GM21360 (cell line): ENCODE measurements around the gene TCFL5.
"Not testable (repeated sequence)": the region's sequence is repeated elsewhere in the genome, so short reads cannot be mapped to it uniquely, and the experiment has no call there.

ENCODE experiments used
- ATAC-seq: cut with Tn5 transposase; IDR thresholded peaks from one replicate; pipeline ENCODE4 v1.9.1; 2021; ENCODE audit warnings: mild to moderate bottlenecking, moderate library complexity; ENCODE audit not compliant: unreplicated experiment

TCFL5 gene

DNA sequence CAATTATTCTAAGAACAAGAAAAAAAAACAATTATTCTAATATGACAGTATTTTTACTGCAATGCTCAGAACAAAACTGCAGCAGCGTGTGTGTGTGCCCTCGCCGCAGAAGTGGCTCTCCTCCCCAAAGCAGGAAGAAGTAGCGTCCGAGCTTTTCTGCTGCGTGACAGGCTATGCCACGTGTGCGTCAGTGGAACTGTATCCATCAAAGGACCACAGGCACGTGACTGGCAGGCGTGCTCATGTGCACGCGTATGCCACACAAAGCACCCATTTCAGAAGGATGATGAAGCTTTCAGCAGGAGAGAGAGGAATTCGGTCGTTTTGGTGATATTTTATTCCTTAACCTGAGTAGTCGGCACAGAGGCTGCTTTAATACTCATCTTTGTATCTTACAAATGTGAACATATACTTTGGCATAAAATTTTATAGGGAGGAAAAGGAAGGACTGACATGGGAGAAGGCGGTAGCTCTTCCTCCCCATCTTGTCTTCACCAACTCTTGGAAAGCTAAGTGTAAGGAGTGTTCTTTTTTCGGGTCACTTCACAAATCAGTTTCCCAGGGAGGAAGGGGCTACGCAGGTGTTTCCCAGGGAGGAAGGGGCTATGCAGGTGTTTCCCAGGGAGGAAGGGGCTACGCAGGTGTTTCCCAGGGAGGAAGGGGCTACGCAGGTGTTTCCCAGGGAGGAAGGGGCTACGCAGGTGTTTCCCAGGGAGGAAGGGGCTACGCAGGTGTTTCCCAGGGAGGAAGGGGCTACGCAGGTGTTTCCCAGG lies 3.4 kb downstream of the TCFL5 start:
- no peak for ATAC-seq

DNA sequence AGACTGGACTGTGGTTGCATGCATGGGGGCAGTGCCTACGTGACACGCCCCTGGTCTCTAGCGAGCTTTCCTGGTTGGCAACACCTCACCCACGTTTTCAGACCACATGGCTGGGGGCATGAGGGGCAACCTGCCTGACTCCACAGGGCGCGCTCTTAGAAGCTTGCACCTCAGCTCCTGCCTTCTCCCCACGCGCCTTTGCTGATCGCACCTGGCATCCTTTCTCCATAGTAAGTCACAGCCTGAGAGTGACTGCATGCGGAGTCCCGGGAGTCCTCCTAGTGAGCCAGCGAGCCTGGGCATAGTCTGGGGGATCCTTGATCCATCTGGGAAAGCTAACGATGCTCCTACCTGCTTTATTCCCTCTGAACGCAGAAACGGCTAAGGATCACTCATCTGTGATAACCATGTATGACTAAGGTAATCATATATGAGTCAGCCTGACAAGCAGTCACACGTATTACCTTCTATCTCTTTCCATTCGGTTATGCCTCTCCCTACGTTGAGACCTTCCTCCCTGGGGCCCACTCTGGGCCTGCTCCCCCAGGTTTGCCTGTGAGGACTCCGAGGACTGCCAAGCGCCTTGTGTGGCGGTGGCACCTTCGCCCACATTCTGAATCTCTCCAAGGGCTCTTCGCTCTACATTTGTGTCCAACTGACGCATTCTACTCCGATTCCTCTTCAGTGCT lies 4.5 kb downstream of the TCFL5 start:
- no peak for ATAC-seq

DNA sequence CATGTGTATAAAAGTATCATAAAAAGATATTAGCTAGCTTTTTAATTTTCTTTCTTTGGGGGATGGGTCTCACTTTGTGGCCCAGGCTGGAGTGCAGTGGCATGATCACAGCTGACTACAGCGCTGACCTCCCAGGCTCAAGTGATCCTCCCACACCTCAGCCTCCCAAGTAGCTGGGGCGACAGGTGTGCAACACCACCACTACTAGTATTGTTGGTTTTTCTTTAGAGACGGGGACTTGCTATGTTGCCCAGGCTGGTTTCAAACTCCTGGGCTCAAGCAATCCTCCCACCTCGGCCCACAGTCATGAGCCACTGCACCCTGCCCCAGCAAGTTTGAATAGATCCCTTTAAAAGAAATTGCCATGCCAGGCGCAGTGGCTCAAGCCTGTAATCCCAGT lies 6.5 kb downstream of the TCFL5 start:
- ATAC-seq: no peak

DNA sequence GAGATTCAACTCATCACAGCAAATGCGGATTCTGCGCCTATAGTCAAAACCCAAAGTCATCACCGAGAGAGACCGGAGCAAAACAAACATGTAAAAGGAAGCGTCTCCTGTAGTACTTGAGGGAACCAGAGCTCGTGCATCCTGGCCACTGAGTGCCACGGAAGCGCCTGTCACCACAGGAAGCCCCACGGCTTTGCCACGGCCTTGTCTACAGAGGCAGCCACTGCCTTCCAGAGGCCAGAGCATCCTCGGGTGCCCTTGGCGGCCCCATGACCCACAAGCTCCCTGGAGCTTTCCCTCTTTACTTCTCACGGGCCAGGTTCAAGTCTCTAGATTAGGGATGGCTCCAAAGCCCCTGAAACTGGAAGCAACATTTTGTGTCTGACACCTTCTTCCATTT lies 7.5 kb downstream of the TCFL5 start:
- ATAC-seq: no peak

DNA sequence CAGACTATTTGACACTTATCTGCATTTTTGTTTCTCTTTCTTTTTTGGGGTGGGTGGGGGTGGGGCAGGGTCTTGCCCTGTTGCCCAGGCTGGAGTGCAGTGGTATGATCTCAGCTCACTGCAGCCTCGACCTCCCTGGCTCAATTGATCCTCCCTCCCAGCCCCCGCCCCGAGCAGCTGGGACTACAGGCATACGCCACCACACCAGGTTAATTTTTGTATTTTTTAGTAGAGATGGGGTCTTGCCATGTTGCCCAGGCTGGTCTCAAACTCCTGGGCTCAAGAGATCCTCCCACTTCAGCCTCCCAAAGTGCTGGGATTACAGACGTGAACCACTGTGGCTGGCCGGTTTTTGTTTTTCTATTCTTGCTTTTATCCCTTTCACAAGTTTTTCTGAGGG lies 8.3 kb downstream of the TCFL5 start:
- ATAC-seq: not testable (repeated sequence)

DNA sequence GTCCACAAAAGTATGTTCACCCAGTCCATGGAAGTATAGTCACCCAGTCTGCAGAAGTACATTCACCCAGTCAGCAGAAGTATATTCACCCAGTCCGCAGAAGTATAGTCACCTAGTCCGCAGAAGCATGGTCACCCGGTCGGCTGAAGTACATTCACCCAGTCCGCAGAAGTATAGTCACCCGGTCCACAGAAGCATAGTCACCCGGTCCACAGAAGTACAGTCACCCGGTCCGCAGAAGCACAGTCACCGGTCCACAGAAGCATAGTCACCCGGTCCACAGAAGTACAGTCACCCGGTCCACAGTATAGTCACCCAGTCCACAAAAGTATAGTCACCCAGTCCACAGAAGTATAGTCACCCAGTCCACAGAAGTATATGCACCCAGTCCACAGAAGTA lies 8.8 kb downstream of the TCFL5 start:
- no peak for ATAC-seq

DNA sequence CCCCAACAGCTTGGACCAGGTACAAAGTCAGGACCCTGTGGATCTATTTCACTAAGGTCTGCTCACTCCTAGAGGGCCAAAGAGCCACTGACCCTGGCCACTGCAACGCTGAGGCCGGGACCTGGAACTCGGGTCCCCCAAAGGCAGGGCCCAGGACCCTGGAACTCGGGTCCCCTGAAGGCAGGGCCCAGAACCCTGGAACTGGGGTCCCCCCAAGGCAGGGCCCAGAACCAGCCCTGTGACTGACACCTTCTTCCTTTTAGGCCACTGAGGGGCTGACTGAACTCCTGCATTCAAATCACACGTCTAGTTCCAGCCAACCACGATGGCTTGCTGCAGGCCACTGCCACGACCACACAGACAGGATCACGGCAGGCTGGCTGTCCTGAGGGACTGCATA lies 9.4 kb downstream of the TCFL5 start:
- no peak for ATAC-seq

DNA sequence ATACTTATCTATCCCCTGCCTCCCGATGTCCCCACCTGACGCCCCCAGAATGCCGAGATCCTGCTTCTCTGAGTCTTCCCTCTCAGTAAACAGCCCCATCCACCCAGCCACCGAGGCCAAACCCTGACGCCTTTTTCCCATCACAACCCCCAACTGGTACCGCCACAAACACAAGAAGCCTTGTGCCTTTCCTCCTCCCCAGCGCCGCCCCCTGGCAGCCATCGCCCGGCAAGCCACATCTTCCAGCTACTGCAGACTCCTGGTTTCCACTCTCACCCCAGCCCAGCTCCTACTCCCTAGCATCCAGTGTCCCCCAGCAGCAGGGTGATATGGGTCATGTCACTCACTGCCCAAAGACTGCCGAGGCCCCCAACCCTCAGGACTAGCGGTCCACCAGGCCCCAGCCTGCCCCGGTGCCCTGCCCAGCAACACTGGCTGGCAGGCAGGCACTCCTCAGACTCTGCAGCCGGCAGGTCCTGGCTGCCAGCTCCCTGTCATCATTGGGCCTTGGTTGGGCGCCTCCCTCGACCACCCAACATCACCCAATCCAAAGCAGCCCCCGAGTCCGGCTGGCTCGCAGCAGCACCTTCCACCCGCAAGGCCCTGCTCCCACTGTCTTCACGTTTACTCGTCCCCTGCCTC lies 11.2 kb downstream of the TCFL5 start:
- no peak for ATAC-seq

DNA sequence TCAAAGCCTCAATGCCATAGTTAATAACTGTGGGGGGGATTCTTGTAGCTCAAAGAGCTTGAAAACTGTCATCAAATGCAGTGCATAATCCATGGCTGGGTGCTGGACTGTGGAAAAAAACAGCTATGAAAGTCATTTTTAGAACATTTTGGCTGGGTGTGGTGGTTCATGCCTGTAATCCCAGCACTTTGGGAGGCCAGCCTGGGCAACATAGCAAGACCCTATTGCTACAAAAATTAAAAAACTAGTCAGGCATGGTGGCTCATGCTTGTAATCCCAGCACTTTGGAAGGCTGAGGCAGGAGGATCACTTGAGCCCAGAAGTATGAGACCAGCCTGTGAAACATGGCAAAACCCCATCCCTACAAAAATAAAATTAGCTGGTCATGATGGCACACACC lies 12.2 kb downstream of the TCFL5 start:
- no peak for ATAC-seq

DNA sequence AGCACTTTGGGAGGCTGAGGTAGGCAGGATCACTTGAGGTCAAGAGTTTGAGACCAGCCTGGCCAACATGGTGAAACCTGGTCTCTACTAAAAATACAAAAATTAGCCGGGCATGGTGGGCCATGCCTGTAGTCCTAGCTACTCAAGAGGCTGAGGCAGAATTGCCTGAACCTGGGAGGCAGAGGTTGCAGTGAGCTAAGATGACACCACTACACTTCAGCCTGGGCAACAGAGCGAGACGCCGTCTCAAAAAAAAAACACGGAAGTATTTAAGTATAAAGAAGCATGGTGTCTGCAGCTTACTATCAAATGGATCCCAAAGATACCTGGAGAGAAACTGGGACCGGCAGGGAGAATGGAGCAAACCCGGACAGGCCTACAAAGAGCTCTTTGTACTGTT lies 12.7 kb downstream of the TCFL5 start:
- ATAC-seq: not testable (repeated sequence)

DNA sequence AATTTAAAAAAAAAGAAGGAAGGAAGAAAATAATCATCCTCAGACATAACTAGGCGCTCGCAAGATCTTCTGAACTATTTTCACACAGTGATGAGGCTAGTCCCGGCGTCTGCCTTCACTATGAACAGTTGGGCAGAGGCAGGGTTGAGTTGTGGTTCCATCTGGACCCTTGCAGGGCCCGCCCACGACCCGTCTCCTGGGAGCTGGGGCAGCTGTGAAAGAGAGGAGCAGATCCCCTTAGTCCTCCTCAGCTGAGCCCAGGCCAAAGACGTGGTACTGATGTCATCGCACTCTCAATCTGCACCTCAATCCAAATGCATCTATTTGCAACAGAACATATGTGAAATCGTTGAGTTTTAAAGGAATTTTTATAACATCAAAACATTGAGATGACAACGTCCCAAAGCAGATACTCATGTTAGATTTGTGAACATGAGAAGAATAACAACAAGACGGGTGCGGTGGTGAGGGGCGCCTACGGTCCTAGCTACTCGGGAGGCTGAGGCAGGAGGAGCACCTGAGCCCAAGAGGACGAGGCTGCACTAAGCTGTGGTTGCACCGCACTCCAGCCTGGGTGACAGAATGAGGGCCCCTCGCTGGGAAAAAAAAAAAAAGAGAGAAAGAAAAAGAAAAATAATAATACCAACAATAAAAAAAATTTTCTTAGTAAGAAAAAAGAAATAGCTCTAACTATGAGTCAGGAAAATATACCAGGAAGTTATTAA lies 15.3 kb downstream of the TCFL5 start:
- ATAC-seq: no peak

DNA sequence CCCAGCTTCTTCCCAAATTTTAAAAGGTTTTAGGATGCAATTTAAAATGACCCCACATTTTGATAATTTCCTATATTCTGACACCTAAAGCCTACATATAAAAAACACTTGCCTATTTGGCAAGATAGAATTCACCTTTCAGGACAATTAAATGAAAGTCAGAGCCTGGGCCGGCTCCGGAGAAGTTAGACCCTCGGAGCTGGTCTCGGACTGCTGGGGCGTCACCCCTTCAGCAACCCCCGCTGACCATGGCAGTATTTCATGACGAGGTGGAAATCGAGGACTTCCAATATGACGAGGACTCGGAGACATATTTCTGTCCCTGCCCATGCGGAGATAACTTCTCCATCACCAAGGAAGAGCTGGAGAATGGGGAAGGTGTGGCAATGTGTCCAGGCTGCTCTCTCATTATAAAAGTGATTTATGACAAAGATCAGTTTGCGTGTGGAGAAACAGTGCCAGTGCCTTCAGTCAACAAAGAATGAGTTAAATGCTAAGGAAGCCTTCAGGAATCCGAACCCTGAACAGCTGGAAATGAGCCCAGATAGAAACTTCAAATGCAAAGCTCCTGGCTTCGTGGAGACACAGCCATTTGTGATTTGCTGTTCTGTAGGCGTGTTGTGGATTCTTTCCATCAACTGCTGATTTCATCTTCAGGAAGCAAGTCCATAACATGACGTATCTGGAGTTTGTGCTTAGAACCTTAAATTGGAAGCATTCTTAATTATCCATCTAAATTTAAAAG lies 16.0 kb downstream of the TCFL5 start:
- ATAC-seq: no peak

DNA sequence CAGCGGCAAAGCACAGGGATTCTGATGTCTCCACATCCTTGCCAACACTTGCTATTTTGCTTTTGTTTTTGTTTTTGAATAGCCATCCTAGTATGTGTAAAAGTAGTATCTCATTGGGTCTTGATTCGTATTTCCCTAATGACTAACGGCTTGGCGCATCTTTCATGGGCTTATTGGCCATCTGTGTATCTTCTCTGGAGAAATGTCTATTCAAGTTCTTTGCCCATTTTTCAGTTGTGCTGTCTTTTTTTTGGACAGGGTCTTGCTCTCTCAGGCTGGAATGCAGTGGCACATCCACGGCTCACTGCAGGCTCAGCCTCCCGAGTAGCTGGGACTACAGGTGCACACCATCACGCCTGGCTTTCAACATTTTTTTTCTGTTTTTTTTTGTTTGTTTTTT lies 17.4 kb downstream of the TCFL5 start:
- no peak for ATAC-seq

DNA sequence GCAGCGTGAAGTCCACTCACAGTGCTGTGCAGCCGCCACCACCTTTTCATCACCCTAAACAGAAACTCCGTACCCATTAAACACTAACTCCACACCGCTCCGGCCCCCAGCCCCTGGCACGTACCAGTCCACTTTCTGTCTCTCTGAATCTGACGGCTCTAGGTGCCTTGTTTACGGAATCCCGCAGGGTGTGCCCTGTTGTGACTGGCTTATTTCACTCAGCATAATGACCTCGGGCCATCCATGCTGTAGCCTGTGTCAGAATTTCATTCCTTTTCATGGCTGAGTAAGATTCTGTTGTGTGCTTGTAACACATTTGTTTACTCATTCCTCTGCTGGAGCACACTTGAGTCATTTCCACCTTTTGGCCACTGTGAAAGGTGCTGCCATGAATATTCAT lies 18.0 kb downstream of the TCFL5 start:
- ATAC-seq: no peak

DNA sequence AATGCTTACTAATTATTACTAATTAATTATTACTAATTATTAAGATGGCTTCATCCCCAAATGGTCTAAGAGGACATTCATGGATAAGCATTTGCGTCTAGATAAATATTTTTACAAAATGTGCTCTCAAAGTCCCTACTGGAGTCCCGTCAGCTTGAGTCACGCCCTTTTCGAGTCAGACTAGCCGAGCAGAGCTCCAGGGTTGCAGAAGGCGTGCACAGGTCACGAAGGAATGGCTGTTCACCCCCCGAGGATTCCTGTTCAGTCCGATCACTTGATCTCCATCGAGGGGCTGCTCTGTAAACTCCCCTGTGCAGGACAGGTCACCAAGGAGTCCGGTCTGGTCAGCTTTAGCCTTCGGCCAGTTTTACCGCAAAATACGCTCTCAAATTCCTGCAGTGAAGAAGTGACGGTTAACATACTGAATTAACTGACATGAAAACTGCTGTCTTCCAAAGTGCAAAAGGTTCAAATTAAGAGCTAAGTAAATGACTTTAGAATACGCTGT lies 19.9 kb downstream of the TCFL5 start:
- no peak for ATAC-seq

DNA sequence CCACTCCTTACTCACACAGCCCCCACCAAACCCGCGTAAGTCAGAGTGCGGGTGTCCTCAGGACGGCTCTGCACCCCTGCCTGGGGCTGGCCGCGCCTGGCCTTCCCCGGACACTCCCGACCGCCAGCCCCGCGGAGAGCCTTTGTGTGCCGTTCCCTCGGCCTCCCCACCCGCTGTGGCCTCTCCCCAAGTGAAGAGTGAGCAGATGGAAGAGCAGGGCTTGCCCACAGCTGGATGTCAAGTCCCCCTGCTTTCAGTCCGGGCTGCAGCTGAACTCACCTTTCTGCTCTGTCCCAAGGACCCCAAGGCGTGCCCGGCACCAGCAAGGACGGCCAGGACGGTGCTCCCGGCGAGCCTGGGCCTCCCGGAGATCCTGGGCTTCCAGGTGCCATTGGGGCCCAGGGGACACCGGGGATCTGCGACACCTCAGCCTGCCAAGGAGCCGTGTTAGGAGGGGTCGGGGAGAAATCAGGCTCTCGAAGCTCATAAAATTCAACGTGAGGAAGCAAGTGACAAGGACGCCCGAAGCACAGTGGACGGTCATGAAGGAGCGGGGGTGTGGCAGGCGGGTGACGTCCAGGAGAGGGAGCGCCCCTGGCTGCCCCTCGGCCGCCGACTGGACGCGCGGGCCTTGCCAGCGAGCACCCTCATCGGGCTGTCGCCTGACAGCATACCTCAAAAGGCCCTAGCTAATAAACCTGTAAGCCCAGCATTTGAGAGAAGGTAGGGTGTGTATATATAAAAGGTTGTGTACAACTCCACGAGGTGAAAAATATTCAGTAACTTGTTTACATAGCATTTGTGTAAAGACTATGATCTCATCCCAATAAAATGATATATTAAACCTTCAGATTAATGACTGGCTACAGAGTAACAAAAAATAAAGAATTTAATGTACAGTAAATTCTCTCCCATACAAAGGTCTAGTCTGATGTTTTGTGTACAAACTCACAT lies 21.1 kb downstream of the TCFL5 start:
- no peak for ATAC-seq

DNA sequence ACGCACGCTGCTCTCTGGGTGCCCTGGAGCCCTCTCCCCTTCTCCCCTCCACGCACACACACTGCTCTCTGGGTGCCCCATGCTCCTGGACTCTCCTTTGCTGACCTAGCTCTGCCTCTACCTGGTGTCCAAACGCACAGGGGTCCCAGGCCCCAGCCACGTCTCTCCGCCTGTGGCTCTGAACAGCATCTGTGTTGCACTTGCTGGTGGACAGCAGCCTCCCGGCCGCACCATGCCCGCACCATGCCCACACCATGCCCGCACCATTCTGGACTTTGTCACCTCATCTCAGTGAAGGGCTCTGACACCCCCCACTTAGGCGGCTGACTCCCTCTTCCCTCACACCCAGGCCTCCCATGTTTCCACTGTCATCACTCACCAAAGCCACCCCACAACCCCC lies 21.8 kb downstream of the TCFL5 start:
- no peak for ATAC-seq

DNA sequence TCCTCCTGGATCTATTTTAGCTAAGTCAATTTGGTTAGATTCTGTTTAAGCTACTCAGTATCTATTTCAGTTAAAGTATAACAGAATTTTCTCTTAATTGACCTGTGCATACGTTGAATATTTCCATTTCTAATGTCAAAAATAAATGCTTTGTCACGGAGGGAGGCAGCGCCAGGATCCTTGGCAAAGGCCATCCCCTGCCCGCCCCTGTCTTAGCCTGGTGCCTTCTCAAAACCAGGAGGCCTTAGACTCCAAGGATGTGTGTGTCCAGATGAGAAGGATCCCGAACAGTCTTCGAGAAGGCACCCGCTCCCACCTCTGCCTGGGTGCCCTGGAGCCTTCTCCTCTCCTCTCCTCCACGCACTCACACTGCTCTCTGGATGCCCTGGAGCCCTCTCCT lies 22.4 kb downstream of the TCFL5 start:
- no peak for ATAC-seq

DNA sequence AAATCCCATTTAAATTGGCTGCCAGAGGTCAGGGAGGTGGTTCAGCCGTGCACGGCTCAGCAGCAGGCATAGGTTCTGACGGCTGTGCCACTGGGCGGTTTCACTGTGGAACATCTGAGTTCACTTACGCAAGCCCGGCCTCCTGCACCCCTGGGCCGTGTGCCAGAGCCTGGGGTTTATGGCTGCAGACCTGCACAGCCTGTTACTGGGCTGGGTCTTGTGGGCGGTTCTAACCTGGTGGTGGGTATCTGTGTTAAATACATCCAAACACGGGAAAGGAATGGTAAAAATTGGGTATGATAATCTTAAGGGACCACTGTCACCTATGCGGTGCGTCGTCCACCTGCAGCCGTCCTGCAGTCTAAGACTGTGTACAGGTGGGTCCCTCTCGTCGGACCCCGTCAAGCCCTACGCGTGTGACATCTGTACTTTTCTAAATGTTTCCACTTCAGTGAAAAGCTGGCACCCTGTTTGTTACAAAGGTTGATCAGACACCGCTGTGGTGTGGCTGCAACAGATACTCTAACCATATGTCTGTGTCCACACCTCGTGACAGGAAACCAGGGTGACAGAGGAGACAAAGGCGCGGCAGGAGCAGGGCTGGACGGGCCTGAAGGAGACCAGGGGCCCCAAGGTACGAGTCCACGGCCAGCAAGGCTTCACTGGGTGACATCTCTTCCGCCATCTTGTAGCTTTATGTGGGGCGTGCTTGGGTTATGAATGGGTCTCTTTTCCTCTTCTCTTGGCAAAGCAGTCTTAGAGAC lies 23.3 kb downstream of the TCFL5 start:
- ATAC-seq: peak; percentile 58
